ENCODE measurements around the gene POLD1.
A peak's percentile ranks its signal among the peaks of the same experiment; 100 is the strongest.

The POLD1 gene

DNA sequence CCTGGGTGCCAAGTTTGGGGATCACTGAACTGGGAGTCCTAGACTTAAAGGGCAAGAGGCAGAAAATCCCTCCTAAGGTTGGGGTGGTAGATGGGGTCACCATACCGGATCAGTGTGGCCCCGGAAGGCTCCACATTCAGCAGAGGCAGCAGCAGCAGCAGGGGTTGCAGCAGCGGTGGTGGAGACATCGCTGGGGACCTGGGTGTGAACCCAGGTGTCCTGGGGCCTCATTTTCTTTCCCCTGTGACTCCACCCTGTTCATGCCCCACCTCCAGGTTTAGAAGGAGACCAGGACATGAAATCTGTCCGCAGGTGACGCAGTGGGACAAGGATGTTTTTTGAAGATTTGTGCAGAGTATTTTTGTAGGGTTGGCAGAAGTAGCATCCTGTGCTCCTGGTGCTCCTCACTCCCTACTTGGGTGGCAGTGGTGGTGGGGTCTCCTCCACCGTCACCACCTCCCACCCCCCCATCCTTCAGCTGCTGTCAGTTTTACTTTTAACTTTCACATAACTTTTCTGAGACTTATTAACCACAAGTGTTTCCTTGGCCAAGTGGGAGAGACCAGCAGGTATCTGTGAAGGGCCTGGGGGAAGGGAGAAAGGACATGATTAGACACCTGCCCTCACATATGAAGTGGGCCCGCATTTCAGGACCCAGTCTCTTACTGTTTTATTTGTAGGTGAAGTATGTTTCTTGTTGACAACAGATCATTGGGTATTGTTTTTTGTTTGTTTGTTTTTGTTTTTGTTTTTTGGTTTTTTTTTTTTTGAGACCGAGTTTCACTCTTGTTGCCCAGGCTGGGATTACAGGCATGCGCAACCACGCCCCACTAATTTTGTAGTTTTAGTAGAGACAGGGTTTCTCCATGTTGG lies 18.5 kb upstream of the POLD1 start, which contains the start of gene NAPSA:
TSS of gene NAPSA (minus strand) at position 206 of the 873 bp plus-strand sequence. CDS start at position 188, 18 bp downstream.
- TF ChIP-seq, protein P1, sequence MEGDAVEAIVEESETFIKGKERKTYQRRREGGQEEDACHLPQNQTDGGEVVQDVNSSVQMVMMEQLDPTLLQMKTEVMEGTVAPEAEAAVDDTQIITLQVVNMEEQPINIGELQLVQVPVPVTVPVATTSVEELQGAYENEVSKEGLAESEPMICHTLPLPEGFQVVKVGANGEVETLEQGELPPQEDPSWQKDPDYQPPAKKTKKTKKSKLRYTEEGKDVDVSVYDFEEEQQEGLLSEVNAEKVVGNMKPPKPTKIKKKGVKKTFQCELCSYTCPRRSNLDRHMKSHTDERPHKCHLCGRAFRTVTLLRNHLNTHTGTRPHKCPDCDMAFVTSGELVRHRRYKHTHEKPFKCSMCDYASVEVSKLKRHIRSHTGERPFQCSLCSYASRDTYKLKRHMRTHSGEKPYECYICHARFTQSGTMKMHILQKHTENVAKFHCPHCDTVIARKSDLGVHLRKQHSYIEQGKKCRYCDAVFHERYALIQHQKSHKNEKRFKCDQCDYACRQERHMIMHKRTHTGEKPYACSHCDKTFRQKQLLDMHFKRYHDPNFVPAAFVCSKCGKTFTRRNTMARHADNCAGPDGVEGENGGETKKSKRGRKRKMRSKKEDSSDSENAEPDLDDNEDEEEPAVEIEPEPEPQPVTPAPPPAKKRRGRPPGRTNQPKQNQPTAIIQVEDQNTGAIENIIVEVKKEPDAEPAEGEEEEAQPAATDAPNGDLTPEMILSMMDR (IDR thresholded peaks at IDR 0.05; ENCODE audit: insufficient read depth, low read length, poor library complexity, severe bottlenecking) = no peak
- no peak for TF ChIP-seq EZH2phosphoT487 (conservative IDR thresholded peaks at IDR 0.05; ENCODE audit: low read length)
- peak within 1 kb of the TSS; percentile 45 for H3K4me2 ChIP-seq (ENCODE audit: low read depth, low read length, poor library complexity, severe bottlenecking)
- no peaks in the 10 kb centered on the region for H3K9me3 ChIP-seq (ENCODE audit: insufficient read depth, low read length)
- no peaks in the 10 kb centered on the region for H4K20me1 ChIP-seq (ENCODE audit: low read depth, low read length)
- peak within 1 kb of the TSS; percentile 83 for H3K27ac ChIP-seq (ENCODE audit: low read depth, low read length)
- no peaks in the 10 kb centered on the region for H3K79me2 ChIP-seq (ENCODE audit: insufficient read depth, low read length)
- H3K9ac ChIP-seq (ENCODE audit: low read length) = peak within 1 kb of the TSS; percentile 39
- no peaks in the 10 kb centered on the region for H3K27me3 ChIP-seq (ENCODE audit: low read length)
- H3K4me3 ChIP-seq (ENCODE audit: insufficient read depth, low read length, poor library complexity, severe bottlenecking) = no peak within 1 kb of the TSS
- peaks cover 27% of the 10 kb centered on the region for H3F3A ChIP-seq (ENCODE audit: insufficient read depth)
- no peak within 1 kb of the TSS for H2AFZ ChIP-seq (ENCODE audit: low read depth, low read length, severe bottlenecking)
- no peaks in the 10 kb centered on the region for H3K9me2 ChIP-seq (replicated peaks; ENCODE audit: insufficient read depth, low read length)
- no peaks in the 10 kb centered on the region for H3K36me3 ChIP-seq (ENCODE audit: low read length)

DNA sequence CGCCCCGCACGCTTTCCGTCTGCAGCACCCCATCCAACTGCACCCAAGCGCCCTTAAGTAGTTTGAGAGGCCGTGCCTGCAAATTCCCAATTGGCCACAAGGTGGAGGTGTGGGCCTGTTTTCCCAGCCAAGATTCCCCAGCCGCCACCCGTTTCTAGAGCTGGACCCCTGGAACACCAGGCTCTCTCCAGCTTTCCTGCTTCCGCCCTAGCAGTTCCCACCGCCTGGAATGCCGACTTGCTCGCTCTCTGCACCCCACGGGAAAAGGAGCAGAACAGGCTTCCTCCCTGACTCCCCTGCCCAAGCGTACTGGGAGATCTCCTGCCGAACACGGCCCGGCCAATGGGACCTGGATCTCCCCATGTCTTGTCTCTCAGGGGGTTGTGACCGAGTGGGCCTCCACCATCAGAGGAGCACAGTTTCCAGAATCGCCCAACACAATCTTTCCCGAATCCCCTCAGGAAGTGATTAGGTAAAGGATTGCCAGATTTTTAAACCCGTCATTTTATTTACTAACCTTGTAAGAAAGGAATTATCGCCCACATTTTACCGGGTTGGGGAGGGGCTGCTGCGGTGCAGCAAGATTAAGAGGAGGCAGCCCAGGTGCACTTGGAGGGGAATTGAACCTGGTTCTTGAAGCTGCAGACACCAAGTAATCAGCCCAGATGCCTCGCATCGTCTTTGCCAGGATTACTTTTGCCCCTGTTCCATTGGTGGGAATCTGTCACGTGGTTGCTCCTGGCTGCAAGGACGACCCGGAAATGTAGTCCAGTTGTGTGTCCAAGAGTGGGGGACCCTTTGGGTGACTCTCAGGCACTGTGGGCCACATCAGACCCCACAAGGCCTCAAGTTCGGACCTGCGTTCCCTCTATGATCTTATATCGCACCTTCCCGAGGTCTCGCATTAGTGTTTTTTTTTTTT lies 15.2 kb upstream of the POLD1 start:
- Histone ChIP-seq H3K4me3 (ENCODE audit: insufficient read depth, low read length, poor library complexity, severe bottlenecking) (peak overlapping the region; percentile 76), H3K4me2 (ENCODE audit: low read depth, low read length, poor library complexity, severe bottlenecking) (peak overlapping the region; percentile 91), H3K79me2 (ENCODE audit: insufficient read depth, low read length) (no peaks in the 10 kb centered on the region), H3K9me2 (replicated peaks; ENCODE audit: insufficient read depth, low read length) (no peaks in the 10 kb centered on the region), H3K9ac (ENCODE audit: low read length) (peak overlapping the region; percentile 69), H3K36me3 (ENCODE audit: low read length) (no peaks in the 10 kb centered on the region), H3F3A (ENCODE audit: insufficient read depth) (peaks cover 23% of the 10 kb centered on the region), H3K27me3 (ENCODE audit: low read length) (no peaks in the 10 kb centered on the region), H4K20me1 (ENCODE audit: low read depth, low read length) (no peaks in the 10 kb centered on the region), H3K27ac (ENCODE audit: low read depth, low read length) (peak overlapping the region; percentile 60), H2AFZ (ENCODE audit: low read depth, low read length, severe bottlenecking) (peak overlapping the region; percentile 61), H3K9me3 (ENCODE audit: insufficient read depth, low read length) (no peaks in the 10 kb centered on the region)
- TF ChIP-seq EZH2phosphoT487 (conservative IDR thresholded peaks at IDR 0.05; ENCODE audit: low read length) = no peak
- TF ChIP-seq, protein P1 (IDR thresholded peaks at IDR 0.05; ENCODE audit: insufficient read depth, low read length, poor library complexity, severe bottlenecking) = peak; percentile 73

DNA sequence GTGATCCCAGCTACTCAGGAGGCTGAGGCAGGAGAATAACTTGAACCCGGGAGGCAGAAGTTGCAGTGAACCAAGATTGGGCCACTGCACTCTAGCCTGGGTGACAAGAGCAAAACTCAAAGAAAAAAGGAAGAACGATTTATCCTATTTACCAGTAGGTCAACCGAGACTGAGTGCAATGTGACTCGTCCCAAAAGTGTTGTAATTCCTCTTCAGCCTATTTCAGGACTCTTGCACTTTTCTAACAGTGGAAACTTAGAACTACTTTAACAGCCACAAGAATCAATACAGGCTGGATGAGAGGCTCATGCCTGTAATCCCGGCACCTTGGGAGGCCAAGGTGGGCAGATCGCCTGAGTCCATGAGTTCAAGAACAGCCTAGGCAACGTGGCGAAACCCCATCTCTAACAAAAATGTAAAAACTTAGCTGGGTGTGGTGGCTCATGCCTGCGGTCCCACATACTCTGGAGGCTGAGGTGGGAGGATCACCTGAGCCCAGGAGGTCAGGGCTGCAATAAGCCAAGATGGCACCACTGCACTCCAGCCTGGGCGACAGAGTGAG lies 12.2 kb upstream of the POLD1 start:
- Histone ChIP-seq H3K4me3 (ENCODE audit: insufficient read depth, low read length, poor library complexity, severe bottlenecking) (no peak overlapping the region), H3K4me2 (ENCODE audit: low read depth, low read length, poor library complexity, severe bottlenecking) (no peak overlapping the region), H4K20me1 (ENCODE audit: low read depth, low read length) (no peaks in the 10 kb centered on the region), H3K9ac (ENCODE audit: low read length) (no peak overlapping the region), H3K36me3 (ENCODE audit: low read length) (no peaks in the 10 kb centered on the region), H3K79me2 (ENCODE audit: insufficient read depth, low read length) (no peaks in the 10 kb centered on the region), H2AFZ (ENCODE audit: low read depth, low read length, severe bottlenecking) (no peak overlapping the region), H3K9me2 (replicated peaks; ENCODE audit: insufficient read depth, low read length) (no peaks in the 10 kb centered on the region), H3K9me3 (ENCODE audit: insufficient read depth, low read length) (no peaks in the 10 kb centered on the region), H3K27ac (ENCODE audit: low read depth, low read length) (no peak overlapping the region), H3F3A (ENCODE audit: insufficient read depth) (peaks cover 21% of the 10 kb centered on the region), H3K27me3 (ENCODE audit: low read length) (no peaks in the 10 kb centered on the region)
- TF ChIP-seq, protein P1 (IDR thresholded peaks at IDR 0.05; ENCODE audit: insufficient read depth, low read length, poor library complexity, severe bottlenecking) = no peak
- no peak for TF ChIP-seq EZH2phosphoT487 (conservative IDR thresholded peaks at IDR 0.05; ENCODE audit: low read length)
